HUES6 (cell line): ENCODE measurements around the gene SGO2.
"Not testable (repeated sequence)": the region's sequence is repeated elsewhere in the genome, so short reads cannot be mapped to it uniquely, and the experiment has no call there.

ENCODE experiments used
- H3K27ac ChIP-seq: 2 replicates; pipeline ENCODE4 v1.7.0; 2013; ENCODE audit warnings: low read depth, mild to moderate bottlenecking, low read length, inconsistent platforms
- H3K27me3 ChIP-seq: 2 replicates; pipeline ENCODE4 v1.6.1; 2013; ENCODE audit warnings: low read length; ENCODE audit not compliant: control insufficient read depth, insufficient read depth
- H3K36me3 ChIP-seq: 2 replicates; pipeline ENCODE4 v1.6.1; 2013; ENCODE audit warnings: low read length; ENCODE audit not compliant: control insufficient read depth, insufficient read depth
- H3K4me1 ChIP-seq: 2 replicates; pipeline ENCODE4 v1.6.1; 2013; ENCODE audit warnings: low read length; ENCODE audit not compliant: control insufficient read depth, insufficient read depth
- H3K4me3 ChIP-seq: 2 replicates; pipeline ENCODE4 v1.5.1; 2013; ENCODE audit warnings: low read depth, low read length
- H3K9ac ChIP-seq: one replicate; pipeline ENCODE4 v1.6.1; 2013; ENCODE audit warnings: mild to moderate bottlenecking, low read length
- H3K9me3 ChIP-seq: 2 replicates; pipeline ENCODE4 v1.6.1; 2013; ENCODE audit warnings: low read depth, low read length; ENCODE audit not compliant: control insufficient read depth, insufficient read depth

The SGO2 gene

DNA sequence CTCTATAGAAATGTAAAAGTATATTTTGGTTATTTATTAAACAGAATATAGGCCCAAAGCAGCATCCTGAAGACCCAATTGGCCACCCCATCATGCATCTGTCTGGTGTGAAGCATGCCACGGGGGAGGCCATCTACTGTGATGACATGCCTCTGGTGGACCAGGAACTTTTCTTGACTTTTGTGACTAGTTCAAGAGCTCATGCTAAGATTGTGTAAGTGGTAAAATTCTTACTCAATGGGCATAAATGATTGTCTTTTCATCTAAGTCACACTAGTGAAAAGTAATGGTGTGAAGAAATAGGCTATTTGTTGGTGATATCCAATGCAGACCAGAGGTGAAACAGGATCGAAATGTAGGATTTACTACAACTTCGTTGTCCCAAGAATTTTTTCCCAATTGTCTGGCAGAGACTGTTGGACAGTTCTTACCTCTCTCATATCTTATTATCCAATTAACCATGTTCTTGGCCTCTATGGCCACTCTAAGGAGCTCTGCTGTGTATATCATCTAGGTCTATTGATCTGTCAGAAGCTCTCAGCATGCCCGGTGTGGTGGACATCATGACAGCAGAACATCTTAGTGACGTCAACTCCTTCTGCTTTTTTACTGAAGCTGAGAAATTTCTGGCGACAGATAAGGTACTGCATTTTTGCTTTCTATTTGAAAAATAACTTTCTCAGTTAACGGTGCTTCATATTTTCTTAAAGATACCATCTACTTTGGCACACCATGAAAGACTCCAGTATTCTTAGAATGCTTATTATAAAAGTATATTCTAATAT is 94.8 kb downstream of the SGO2 start:
- Histone ChIP-seq H3K27ac (no peak overlapping the region), H3K4me3 (no peak overlapping the region), H3K9me3 (no peaks in the 10 kb centered on the region), H3K9ac (no peak overlapping the region), H3K27me3 (no peaks in the 10 kb centered on the region), H3K4me1 (peaks cover 1% of the 10 kb centered on the region; the same call in 1 of the 2 replicates), H3K36me3 (no peaks in the 10 kb centered on the region)

DNA sequence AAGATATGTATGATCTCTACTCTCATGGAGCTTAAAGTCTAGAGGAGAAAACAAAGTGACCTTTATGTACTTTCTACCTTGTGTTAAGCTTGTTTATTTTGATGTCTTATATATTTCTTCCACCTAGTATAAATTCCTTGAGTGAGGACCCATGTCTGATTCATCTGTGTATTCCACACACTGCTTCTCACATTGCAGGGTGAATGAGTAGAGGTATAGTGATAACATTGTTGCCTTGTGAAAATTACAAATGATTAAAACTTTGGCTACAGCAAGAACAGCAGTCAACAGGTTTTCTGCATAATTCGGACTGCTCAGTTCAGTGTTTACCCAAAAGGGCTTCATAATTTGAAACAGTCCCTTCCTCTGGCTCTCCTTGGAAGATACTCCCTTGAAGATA is 96.1 kb downstream of the SGO2 start:
- H3K4me1 ChIP-seq, result peaks cover 9% of the 10 kb centered on the region
- H3K9me3 ChIP-seq, result no peaks in the 10 kb centered on the region
- no peaks in the 10 kb centered on the region for H3K27me3 ChIP-seq
- H3K4me3 ChIP-seq, result no peak overlapping the region
- H3K36me3 ChIP-seq, result no peaks in the 10 kb centered on the region
- H3K27ac ChIP-seq, result no peak overlapping the region
- H3K9ac ChIP-seq, result no peak overlapping the region

DNA sequence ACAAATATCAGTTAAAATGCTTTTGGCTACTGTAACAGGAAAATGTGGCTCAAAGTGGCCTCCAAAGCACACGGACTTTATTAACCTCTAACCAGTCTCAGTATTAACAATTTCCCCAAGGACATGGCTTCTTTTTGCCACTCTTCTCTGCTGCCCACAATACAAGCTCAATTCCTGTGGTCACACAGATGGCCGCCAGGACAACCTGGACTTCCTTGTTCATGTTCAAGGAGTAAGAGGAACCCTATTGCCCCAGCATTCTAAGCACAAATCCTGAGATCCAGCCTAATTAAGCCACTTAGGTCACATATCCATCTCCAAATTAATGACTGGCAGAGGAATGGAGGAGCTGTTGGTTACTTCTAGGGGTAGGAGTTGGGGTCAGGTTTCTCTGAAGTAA is 98.0 kb downstream of the SGO2 start:
- H3K36me3 ChIP-seq, result no peaks in the 10 kb centered on the region
- H3K27me3 ChIP-seq, result no peaks in the 10 kb centered on the region
- peaks cover 15% of the 10 kb centered on the region for H3K4me1 ChIP-seq
- H3K9me3 ChIP-seq, result no peaks in the 10 kb centered on the region
- H3K4me3 ChIP-seq, result no peak overlapping the region
- H3K9ac ChIP-seq, result no peak overlapping the region
- no peak overlapping the region for H3K27ac ChIP-seq

DNA sequence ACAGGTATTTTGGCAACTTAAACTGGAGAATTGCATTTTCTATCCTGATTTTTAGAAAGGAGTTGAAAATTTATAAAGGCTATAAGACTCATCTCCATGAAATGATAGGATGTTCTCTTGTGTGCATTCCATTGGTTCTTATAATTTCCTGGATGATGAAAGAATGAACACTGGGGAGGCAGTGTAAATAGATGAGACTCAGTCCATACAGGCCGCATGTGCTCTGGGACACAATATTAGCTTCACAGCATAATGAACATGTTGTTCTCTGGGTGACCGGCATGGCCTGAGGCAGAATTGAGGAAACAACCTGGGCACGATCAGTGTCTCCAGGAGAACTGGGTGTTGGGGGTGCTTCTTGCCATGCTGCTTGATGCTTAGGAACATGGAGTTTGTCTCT is 98.7 kb downstream of the SGO2 start:
- no peak overlapping the region for H3K9ac ChIP-seq
- H3K36me3 ChIP-seq, result no peaks in the 10 kb centered on the region
- H3K9me3 ChIP-seq, result no peaks in the 10 kb centered on the region
- H3K4me3 ChIP-seq, result no peak overlapping the region
- H3K4me1 ChIP-seq, result peaks cover 15% of the 10 kb centered on the region
- H3K27ac ChIP-seq, result no peak overlapping the region
- no peaks in the 10 kb centered on the region for H3K27me3 ChIP-seq

DNA sequence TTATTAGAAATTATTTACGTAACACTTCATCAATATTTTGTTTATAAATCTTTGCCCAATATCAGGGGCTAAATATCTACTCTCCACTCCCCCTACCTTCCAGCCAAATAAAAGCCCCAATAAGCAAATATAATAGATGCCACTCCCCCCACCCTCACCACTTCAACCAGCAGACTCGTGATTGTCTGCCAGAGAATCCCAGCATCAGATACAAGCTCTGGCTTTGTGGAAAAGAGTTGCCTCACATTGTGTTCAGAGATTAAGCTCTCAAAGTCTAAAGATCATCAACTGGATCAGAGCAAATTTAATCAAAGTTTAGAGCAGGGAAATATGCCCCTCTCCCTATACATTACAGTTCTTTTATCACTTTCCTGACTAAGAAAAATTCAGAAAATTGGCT is 99.3 kb downstream of the SGO2 start:
- no peaks in the 10 kb centered on the region for H3K36me3 ChIP-seq
- H3K27me3 ChIP-seq, result no peaks in the 10 kb centered on the region
- H3K9me3 ChIP-seq, result no peaks in the 10 kb centered on the region
- peaks cover 15% of the 10 kb centered on the region for H3K4me1 ChIP-seq
- H3K27ac ChIP-seq, result no peak overlapping the region
- H3K4me3 ChIP-seq, result no peak overlapping the region
- H3K9ac ChIP-seq, result no peak overlapping the region

DNA sequence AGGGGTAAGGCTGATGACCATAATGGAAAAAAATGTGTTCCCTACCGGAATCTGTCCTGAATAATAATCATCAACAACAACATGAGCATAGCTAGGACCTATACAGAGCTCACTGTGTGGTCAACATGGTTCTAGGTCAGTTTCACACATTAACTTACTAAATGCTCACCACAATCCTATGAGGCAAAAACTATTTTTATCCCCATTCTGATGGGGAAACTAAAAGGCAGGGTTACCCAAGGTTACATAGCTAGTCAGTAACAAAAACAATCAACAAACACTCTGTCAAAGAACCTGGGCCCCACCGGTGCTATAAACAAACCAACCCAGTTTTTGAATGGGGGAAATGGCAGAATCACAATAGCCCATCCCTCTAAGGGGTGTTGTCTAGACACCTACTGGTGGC is 100.0 kb downstream of the SGO2 start:
- peaks cover 15% of the 10 kb centered on the region for H3K4me1 ChIP-seq
- no peaks in the 10 kb centered on the region for H3K27me3 ChIP-seq
- H3K9ac ChIP-seq, result no peak overlapping the region
- no peaks in the 10 kb centered on the region for H3K9me3 ChIP-seq
- H3K4me3 ChIP-seq, result no peak overlapping the region
- no peak overlapping the region for H3K27ac ChIP-seq
- no peaks in the 10 kb centered on the region for H3K36me3 ChIP-seq

DNA sequence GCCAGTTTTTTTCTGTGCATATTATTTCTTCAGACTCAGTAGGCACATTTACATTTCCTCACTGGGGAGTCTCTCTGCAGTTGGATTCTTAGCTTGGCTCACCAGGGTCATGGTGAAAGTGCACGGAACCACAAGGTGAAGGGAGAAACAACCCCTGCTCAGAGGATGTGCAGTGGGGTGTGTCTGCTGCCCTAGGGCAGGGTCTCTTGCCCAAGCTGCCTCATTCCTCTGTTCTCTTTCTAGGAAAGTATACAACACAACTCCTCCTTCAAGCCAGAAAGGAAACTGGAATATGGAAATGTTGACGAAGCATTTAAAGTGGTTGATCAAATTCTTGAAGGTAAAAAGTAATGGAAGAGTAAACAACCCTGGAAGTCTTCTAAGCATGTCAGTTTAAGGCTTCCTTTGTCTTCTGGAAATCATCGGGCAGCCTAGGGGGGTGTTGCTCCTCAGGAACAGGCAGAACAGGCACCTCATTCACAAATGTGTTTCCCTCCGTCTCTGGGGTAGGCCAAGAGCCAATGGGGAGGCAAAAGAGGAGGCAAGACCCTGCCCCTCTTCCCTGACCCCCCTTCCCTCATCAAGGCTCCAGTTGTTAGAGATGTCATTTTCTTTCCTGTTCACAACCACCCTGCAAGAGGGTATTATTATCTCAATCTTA is 101.2 kb downstream of the SGO2 start:
- Histone ChIP-seq H3K9me3 (no peaks in the 10 kb centered on the region), H3K9ac (no peak overlapping the region), H3K36me3 (no peaks in the 10 kb centered on the region), H3K27me3 (no peaks in the 10 kb centered on the region), H3K27ac (no peak overlapping the region), H3K4me1 (peaks cover 15% of the 10 kb centered on the region), H3K4me3 (no peak overlapping the region)

DNA sequence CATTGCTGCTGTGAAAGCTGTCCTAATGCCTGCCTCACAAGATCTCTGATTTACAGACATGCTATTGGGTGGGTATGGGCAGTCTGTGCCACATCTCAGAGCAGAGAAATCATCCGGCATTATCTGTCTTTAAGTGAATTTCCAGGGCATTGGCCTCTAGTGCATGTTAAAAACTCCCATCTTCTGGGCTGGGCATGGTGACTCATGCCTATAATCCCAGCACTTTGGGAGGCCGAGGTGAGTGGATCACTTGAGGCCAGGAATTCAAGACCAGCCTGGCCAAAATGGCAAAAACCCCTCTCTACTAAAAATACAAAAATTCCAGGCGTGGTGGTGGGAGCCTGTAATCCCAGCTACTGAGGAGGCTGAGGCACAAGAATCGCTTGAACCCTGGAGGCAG is 102.5 kb downstream of the SGO2 start:
- peaks cover 15% of the 10 kb centered on the region for H3K4me1 ChIP-seq
- H3K27me3 ChIP-seq, H3K4me3 ChIP-seq, H3K36me3 ChIP-seq, H3K27ac ChIP-seq, H3K9ac ChIP-seq, H3K9me3 ChIP-seq: not testable (repeated sequence)

DNA sequence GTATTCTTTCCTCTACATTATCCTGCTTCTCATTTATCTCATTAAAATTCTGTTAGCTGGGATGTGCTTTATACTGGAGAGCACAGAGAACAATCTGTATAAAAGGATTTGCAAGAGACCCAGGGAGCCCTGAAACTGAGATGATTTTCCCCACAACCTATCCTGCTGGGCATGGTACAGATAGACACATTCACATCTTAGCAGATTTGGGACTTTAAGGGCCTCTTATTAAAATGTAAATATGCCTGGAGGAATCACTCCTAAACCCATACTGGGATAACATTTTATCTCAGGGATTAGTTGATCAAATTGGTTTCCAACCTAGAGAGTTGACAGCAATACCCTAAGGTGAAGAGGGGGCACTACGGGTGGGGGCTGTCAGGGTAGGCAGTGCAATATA is 105.3 kb downstream of the SGO2 start:
- Histone ChIP-seq H3K9me3 (no peaks in the 10 kb centered on the region), H3K9ac (no peak overlapping the region), H3K27ac (no peak overlapping the region), H3K4me1 (peaks cover 11% of the 10 kb centered on the region), H3K36me3 (no peaks in the 10 kb centered on the region), H3K4me3 (no peak overlapping the region), H3K27me3 (no peaks in the 10 kb centered on the region)
